ENCODE measurements around the gene APBB3.

APBB3 gene

GRCh38 chr5:140570488-140570887 is 6.1 kb upstream of the APBB3 start:
- no peak overlapping the region for H3K4me3 ChIP-seq (ENCODE audit: low read depth, low read length)
- H3K36me3 ChIP-seq = peaks cover 17% of the 10 kb centered on the region
- no peaks in the 10 kb centered on the region for H3K4me1 ChIP-seq
- H3K9me3 ChIP-seq = no peaks in the 10 kb centered on the region
- no peaks in the 10 kb centered on the region for H3K27me3 ChIP-seq
- DNase-seq = no peak
- TF ChIP-seq, protein P1, sequence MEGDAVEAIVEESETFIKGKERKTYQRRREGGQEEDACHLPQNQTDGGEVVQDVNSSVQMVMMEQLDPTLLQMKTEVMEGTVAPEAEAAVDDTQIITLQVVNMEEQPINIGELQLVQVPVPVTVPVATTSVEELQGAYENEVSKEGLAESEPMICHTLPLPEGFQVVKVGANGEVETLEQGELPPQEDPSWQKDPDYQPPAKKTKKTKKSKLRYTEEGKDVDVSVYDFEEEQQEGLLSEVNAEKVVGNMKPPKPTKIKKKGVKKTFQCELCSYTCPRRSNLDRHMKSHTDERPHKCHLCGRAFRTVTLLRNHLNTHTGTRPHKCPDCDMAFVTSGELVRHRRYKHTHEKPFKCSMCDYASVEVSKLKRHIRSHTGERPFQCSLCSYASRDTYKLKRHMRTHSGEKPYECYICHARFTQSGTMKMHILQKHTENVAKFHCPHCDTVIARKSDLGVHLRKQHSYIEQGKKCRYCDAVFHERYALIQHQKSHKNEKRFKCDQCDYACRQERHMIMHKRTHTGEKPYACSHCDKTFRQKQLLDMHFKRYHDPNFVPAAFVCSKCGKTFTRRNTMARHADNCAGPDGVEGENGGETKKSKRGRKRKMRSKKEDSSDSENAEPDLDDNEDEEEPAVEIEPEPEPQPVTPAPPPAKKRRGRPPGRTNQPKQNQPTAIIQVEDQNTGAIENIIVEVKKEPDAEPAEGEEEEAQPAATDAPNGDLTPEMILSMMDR (IDR thresholded peaks at IDR 0.05; ENCODE audit: low read depth, low read length) = no peak

- TF ChIP-seq, protein P1 (IDR thresholded peaks at IDR 0.05; ENCODE audit: low read depth, low read length) = no peak
- H3K36me3 ChIP-seq = peaks cover 17% of the 10 kb centered on the region
- H3K27me3 ChIP-seq = no peaks in the 10 kb centered on the region
- no peak overlapping the region for H3K4me3 ChIP-seq (ENCODE audit: low read depth, low read length)
- H3K4me1 ChIP-seq = no peaks in the 10 kb centered on the region
- no peaks in the 10 kb centered on the region for H3K9me3 ChIP-seq
- no peak for DNase-seq
These were observed 5.7 kb upstream of the APBB3 start for GRCh38 chr5:140570058-140570457.

DNA sequence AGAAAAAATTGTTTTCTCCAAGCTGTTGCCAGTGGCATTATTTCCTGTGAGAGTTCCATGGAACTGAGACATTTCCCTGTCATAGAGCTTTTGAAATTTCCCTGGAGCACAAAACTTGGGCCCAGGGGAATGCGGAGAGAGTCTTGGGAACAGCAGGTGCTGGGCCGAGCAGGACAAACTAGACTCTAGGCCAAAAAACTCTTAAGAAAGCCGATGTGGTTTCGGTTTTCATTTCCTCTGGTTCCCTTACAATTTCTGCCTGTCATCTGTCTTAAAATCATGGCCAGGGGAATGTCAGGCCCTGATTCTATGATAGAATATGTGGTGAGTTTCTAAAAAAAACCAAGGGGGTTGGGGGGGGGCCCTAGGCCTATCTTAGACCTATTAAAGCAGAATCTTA is 4.8 kb upstream of the APBB3 start:
- Histone ChIP-seq H3K4me1 (no peaks in the 10 kb centered on the region), H3K4me3 (ENCODE audit: low read depth, low read length) (no peak overlapping the region), H3K36me3 (peaks cover 17% of the 10 kb centered on the region), H3K9me3 (no peaks in the 10 kb centered on the region), H3K27me3 (no peaks in the 10 kb centered on the region)
- DNase-seq = no peak
- TF ChIP-seq, protein P1 (IDR thresholded peaks at IDR 0.05; ENCODE audit: low read depth, low read length) = no peak

DNA sequence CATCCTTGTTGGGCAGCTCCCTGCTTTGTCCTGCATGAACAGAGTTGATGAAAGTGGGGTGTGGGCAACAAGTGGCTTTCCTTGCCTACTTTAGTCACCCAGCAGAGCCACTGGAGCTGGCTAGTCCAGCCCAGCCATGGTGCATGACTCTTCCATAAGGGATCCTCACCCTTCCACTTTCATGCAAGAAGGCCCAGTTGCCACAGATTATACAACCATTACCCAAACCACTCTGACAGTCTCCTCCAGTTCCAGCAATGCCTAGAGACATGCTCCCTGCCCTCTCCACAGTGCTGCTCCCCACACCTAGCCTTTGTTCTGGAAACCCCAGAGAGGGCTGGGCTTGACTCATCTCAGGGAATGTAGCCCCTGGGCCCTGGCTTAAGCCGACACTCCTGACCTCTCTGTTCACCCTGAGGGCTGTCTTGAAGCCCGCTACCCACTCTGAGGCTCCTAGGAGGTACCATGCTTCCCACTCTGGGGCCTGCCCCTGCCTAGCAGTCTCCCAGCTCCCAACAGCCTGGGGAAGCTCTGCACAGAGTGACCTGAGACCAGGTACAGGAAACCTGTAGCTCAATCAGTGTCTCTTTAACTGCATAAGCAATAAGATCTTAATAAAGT is 4.2 kb upstream of the APBB3 start:
- peaks cover 17% of the 10 kb centered on the region for H3K36me3 ChIP-seq
- 0 out of 2 replicates have a peak, but pooled peaks cover 2% of the 10 kb centered on the region for H3K4me1 ChIP-seq
- no peak overlapping the region for H3K4me3 ChIP-seq (ENCODE audit: low read depth, low read length)
- no peaks in the 10 kb centered on the region for H3K27me3 ChIP-seq
- H3K9me3 ChIP-seq = no peaks in the 10 kb centered on the region
- TF ChIP-seq, protein P1 (IDR thresholded peaks at IDR 0.05; ENCODE audit: low read depth, low read length) = no peak
- no peak for DNase-seq

- no peak for DNase-seq
- H3K27me3 ChIP-seq = no peaks in the 10 kb centered on the region
- H3K4me3 ChIP-seq (ENCODE audit: low read depth, low read length) = no peak overlapping the region
- TF ChIP-seq, protein P1 (IDR thresholded peaks at IDR 0.05; ENCODE audit: low read depth, low read length) = no peak
- 0 out of 2 replicates have a peak, but pooled peaks cover 4% of the 10 kb centered on the region for H3K4me1 ChIP-seq
- H3K36me3 ChIP-seq = peaks cover 17% of the 10 kb centered on the region
- H3K9me3 ChIP-seq = no peaks in the 10 kb centered on the region
These were observed 3.5 kb upstream of the APBB3 start for GRCh38 chr5:140567871-140568270.

- no peak overlapping the region for H3K4me3 ChIP-seq (ENCODE audit: low read depth, low read length)
- DNase-seq = no peak
- H3K36me3 ChIP-seq = peaks cover 17% of the 10 kb centered on the region
- no peaks in the 10 kb centered on the region for H3K9me3 ChIP-seq
- 0 out of 2 replicates have a peak, but pooled peaks cover 4% of the 10 kb centered on the region for H3K4me1 ChIP-seq
- no peaks in the 10 kb centered on the region for H3K27me3 ChIP-seq
- TF ChIP-seq, protein P1 (IDR thresholded peaks at IDR 0.05; ENCODE audit: low read depth, low read length) = no peak
These were observed 2.9 kb upstream of the APBB3 start for GRCh38 chr5:140567136-140567818.
